ENCODE results near the gene SERPINC1. TPM values are rescaled to one million over a fixed set of nuclear protein-coding genes. Genes with fewer than 3 reads are reported as not detected.

Gene SERPINC1
- total and polyA plus RNA-seq, 2 of the 13 experiments (the other 11 are each of a cell fraction or from before 2014, with no cell fraction given), result 142 to 205 TPM

- BruUV-seq (replicated peaks), result no TSS peak
- 0 out of 5 replicates have a peak, but pooled peaks cover 0 to 2% of the 10 kb centered on the region in 2 experiments for H3K36me3 ChIP-seq (replicated peaks in 1 of 2; ENCODE audit: control insufficient read depth in 1 of 2, insufficient read depth in 2 of 2, low read length in 2 of 2)
- no peak overlapping the region for H2AFZ ChIP-seq (ENCODE audit: low read length)
- in situ Hi-C loops (cut with HindIII; ENCODE audit: extremely low pct_ligation_motif_present, low pct_unique_long_range_greater_than_20kb), result no loop called here
- ATAC-seq (no peak), FAIRE-seq (no peak), DNase-seq (ENCODE audit: low spot score) (no peak)
- TF ChIP-seq REST (IDR thresholded peaks at IDR 0.05; ENCODE audit: borderline replicate concordance in 1 of 2, low read depth in 1 of 2, low read length in 2 of 2), result peak; percentile 7 to 86; a peak in 3 of 4 replicates
- peak; percentile 43; the same call in 1 of the 2 replicates for TF ChIP-seq MIER2 (CRISPR knock-in tag; IDR thresholded peaks at IDR 0.05)
- no peak for TF ChIP-seq ZNF12 (CRISPR knock-in tag; IDR thresholded peaks at IDR 0.05)
- H3K4me3 ChIP-seq (replicated peaks in 1 of 3; ENCODE audit: insufficient read depth in 1 of 3, low read depth in 2 of 3, low read length in 3 of 3), result no peak overlapping the region; a peak in 1 of 6 replicates
- 80% methylated on average over 2 of the region's 2 CpGs for WGBS (ENCODE audit: low lambda C conversion rate)
- H3K79me2 ChIP-seq (ENCODE audit: insufficient read depth, low read length), result peaks cover 2% of the 10 kb centered on the region
- ChIA-PET POLR2A (interaction anchor here (5.2 kb wide), 1 partner anchor 47 kb away, joined by 47 read pairs; the partner anchor contains the start of genes GAS5 and ZBTB37), CTCF (ENCODE audit: low intra/inter-chr PET ratio, low total read pairs) (no interaction called here)
- H3K4me2 ChIP-seq (ENCODE audit: low read depth, low read length), result peak overlapping the region; percentile 94
- intact Hi-C loops (cut with micrococcal nuclease; ENCODE audit: unreplicated experiment), result no loop called here
- no peaks in the 10 kb centered on the region for H4K20me1 ChIP-seq (ENCODE audit: insufficient read depth, low read length)
- peak overlapping the region; percentile 10 for H3K27ac ChIP-seq (ENCODE audit: extremely low read length, insufficient read depth, low read length)
- H3K27me3 ChIP-seq (ENCODE audit: control insufficient read depth in 1 of 2, insufficient read depth in 2 of 2, low read length in 2 of 2), result no peaks in the 10 kb centered on the region
- H3K9ac ChIP-seq (ENCODE audit: insufficient read depth, low read depth, low read length), result no peak overlapping the region
- peaks cover 36% of the 10 kb centered on the region for H3K4me1 ChIP-seq (ENCODE audit: insufficient read depth, low read length)
- H3K9me3 ChIP-seq (ENCODE audit: low read length), result no peaks in the 10 kb centered on the region
Measured at GRCh38 chr1:173915596-173915995, 1.5 kb downstream of the SERPINC1 start.

DNA sequence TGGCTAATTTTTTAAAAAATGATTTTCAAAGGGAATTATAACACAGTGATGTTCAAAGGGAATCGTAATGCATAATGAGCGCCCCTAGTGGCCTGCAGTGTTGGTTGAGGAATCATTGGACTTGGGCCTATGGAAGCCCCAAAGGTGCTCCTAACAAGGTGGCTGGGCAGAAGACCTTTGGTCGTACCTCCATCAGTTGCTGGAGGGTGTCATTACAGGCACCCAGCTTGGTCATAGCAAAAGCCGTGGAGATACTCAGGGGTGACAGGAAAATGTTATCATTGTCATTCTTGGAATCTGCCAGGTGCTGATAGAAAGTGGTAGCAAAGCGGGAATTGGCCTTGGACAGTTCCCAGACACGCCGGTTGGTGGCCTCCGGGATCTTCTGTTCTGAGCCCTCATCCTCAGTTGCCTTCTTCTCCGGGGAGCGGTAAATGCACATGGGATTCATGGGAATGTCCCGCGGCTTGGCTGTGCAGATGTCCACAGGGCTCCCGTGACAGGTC lies 2.7 kb downstream of the SERPINC1 start:
- H3K9ac ChIP-seq (ENCODE audit: insufficient read depth, low read depth, low read length), result no peak overlapping the region
- H3K27ac ChIP-seq (ENCODE audit: extremely low read length, insufficient read depth, low read length), result peak overlapping the region; percentile 17
- peak; percentile 44 for DNase-seq (ENCODE audit: low spot score)
- peak; percentile 59 for FAIRE-seq
- peaks cover 2% of the 10 kb centered on the region for H3K79me2 ChIP-seq (ENCODE audit: insufficient read depth, low read length)
- intact Hi-C loops (cut with micrococcal nuclease; ENCODE audit: unreplicated experiment), result no loop called here
- H3K4me2 ChIP-seq (ENCODE audit: low read depth, low read length), result no peak overlapping the region
- in situ Hi-C loops (cut with HindIII; ENCODE audit: extremely low pct_ligation_motif_present, low pct_unique_long_range_greater_than_20kb), result no loop called here
- no peaks in the 10 kb centered on the region for H3K27me3 ChIP-seq (ENCODE audit: control insufficient read depth in 1 of 2, insufficient read depth in 2 of 2, low read length in 2 of 2)
- CTCF ChIA-PET (ENCODE audit: low intra/inter-chr PET ratio, low total read pairs), result no interaction called here
- H3K9me3 ChIP-seq (ENCODE audit: low read length), result no peaks in the 10 kb centered on the region
- peaks cover 0 to 6% of the 10 kb centered on the region in 2 experiments; a peak in 1 of 5 replicates for H3K36me3 ChIP-seq (replicated peaks in 1 of 2; ENCODE audit: control insufficient read depth in 1 of 2, insufficient read depth in 2 of 2, low read length in 2 of 2)
- no peak overlapping the region for H2AFZ ChIP-seq (ENCODE audit: low read length)
- H3K4me3 ChIP-seq (replicated peaks in 1 of 3; ENCODE audit: insufficient read depth in 1 of 3, low read depth in 2 of 3, low read length in 3 of 3), result no peak overlapping the region
- peak; percentile 19; the same call in 2 of the 3 replicates for ATAC-seq
- WGBS (ENCODE audit: low lambda C conversion rate), result 81% methylated on average over 11 of the region's 13 CpGs
- POLR2A ChIA-PET, result no interaction called here
- H4K20me1 ChIP-seq (ENCODE audit: insufficient read depth, low read length), result no peaks in the 10 kb centered on the region
- BruUV-seq (replicated peaks), result no TSS peak
- H3K4me1 ChIP-seq (ENCODE audit: insufficient read depth, low read length), result peaks cover 36% of the 10 kb centered on the region
- TF ChIP-seq, protein P1, sequence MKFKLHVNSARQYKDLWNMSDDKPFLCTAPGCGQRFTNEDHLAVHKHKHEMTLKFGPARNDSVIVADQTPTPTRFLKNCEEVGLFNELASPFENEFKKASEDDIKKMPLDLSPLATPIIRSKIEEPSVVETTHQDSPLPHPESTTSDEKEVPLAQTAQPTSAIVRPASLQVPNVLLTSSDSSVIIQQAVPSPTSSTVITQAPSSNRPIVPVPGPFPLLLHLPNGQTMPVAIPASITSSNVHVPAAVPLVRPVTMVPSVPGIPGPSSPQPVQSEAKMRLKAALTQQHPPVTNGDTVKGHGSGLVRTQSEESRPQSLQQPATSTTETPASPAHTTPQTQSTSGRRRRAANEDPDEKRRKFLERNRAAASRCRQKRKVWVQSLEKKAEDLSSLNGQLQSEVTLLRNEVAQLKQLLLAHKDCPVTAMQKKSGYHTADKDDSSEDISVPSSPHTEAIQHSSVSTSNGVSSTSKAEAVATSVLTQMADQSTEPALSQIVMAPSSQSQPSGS (CRISPR knock-in tag; IDR thresholded peaks at IDR 0.05), result no peak
- TF ChIP-seq HNF4G (IDR thresholded peaks at IDR 0.05; ENCODE audit: borderline replicate concordance, low read depth, low read length), result peak; percentile 56
- TF ChIP-seq HNF4G (CRISPR knock-in tag; IDR thresholded peaks at IDR 0.05; ENCODE audit: borderline replicate concordance, low read depth), result no peak
- TF ChIP-seq, protein P2, sequence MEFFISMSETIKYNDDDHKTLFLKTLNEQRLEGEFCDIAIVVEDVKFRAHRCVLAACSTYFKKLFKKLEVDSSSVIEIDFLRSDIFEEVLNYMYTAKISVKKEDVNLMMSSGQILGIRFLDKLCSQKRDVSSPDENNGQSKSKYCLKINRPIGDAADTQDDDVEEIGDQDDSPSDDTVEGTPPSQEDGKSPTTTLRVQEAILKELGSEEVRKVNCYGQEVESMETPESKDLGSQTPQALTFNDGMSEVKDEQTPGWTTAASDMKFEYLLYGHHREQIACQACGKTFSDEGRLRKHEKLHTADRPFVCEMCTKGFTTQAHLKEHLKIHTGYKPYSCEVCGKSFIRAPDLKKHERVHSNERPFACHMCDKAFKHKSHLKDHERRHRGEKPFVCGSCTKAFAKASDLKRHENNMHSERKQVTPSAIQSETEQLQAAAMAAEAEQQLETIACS (CRISPR knock-in tag; IDR thresholded peaks at IDR 0.05), result no peak
- no peak for TF ChIP-seq CREB3 (CRISPR knock-in tag; IDR thresholded peaks at IDR 0.05)
- TF ChIP-seq ZNF251 (CRISPR knock-in tag; IDR thresholded peaks at IDR 0.05), result no peak

Data from HepG2 (cell line).